ENCODE data around the gene PHLDB2.

Gene PHLDB2

GRCh38 chr3:111848778-111849177, 10.3 kb upstream of the PHLDB2 start:
- H3K9me3 ChIP-seq (ENCODE audit: control insufficient read depth, insufficient read depth, low read depth, low read length), result peaks cover 3% of the 10 kb centered on the region; the same call in 1 of the 2 replicates
- H3K27ac ChIP-seq (ENCODE audit: low read depth, low read length), result no peak overlapping the region
- no peaks in the 10 kb centered on the region for H3K36me3 ChIP-seq (ENCODE audit: control insufficient read depth, insufficient read depth, low read length)
- H3K4me3 ChIP-seq (ENCODE audit: low read depth, low read length), result no peak overlapping the region
- H3K27me3 ChIP-seq (ENCODE audit: control insufficient read depth, insufficient read depth, low read length), result no peaks in the 10 kb centered on the region
- H3K4me1 ChIP-seq (ENCODE audit: control insufficient read depth, insufficient read depth, low read length), result peaks cover 17% of the 10 kb centered on the region; the same call in 1 of the 2 replicates
- no peak overlapping the region for H3K9ac ChIP-seq (ENCODE audit: low read length)

DNA sequence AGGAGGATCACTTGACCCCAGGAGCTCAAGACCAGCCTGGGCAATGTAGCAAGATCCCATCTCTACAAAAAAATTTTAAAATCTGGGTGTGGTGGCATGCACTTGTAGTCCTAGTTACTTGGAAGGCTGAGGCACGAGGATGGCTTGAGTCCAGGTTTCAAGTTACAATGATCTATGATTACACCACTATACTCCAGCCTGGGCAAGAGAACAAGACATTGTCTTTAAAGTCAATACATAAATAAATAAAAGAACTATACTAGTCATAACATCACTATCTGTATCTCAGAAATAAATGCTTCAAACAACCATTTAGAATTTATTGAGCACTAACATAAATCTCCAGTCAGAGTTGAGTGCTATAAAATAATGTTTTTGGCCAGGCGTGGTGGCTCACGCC, 8.5 kb upstream of the PHLDB2 start:
- H3K27me3 ChIP-seq (ENCODE audit: control insufficient read depth, insufficient read depth, low read length), result no peaks in the 10 kb centered on the region
- H3K36me3 ChIP-seq (ENCODE audit: control insufficient read depth, insufficient read depth, low read length), result no peaks in the 10 kb centered on the region
- H3K9ac ChIP-seq (ENCODE audit: low read length), result no peak overlapping the region
- peaks cover 22% of the 10 kb centered on the region; the same call in 1 of the 2 replicates for H3K4me1 ChIP-seq (ENCODE audit: control insufficient read depth, insufficient read depth, low read length)
- H3K9me3 ChIP-seq (ENCODE audit: control insufficient read depth, insufficient read depth, low read depth, low read length), result peaks cover 3% of the 10 kb centered on the region; the same call in 1 of the 2 replicates
- H3K4me3 ChIP-seq (ENCODE audit: low read depth, low read length), result no peak overlapping the region
- H3K27ac ChIP-seq (ENCODE audit: low read depth, low read length), result no peak overlapping the region

DNA sequence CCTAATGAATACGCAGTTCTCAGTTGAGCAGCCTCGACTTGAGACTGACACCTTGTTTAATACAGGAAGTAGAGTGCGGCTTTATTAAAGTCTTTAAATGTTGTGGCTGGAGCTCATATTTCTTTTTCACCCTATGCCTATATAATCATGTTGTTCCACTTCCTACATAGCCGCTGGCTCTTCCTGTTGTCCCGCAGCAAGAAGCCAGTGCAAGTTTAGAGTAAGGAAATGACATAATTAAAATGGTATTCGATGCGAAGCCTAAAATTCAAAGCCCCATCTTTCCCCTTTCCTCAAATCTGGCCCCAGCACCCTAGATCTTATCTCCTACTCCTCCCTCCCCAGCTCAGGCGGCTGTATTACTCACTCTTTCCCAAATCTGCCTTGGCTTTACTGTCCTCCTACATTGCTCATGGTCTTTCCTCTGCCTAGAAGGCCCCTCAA, 7.5 kb upstream of the PHLDB2 start:
- peaks cover 3% of the 10 kb centered on the region; the same call in 1 of the 2 replicates for H3K9me3 ChIP-seq (ENCODE audit: control insufficient read depth, insufficient read depth, low read depth, low read length)
- H3K27me3 ChIP-seq (ENCODE audit: control insufficient read depth, insufficient read depth, low read length), result no peaks in the 10 kb centered on the region
- peaks cover 15% of the 10 kb centered on the region; the same call in 1 of the 2 replicates for H3K4me1 ChIP-seq (ENCODE audit: control insufficient read depth, insufficient read depth, low read length)
- no peaks in the 10 kb centered on the region for H3K36me3 ChIP-seq (ENCODE audit: control insufficient read depth, insufficient read depth, low read length)
- H3K4me3 ChIP-seq (ENCODE audit: low read depth, low read length), result no peak overlapping the region
- H3K27ac ChIP-seq (ENCODE audit: low read depth, low read length), result no peak overlapping the region
- H3K9ac ChIP-seq (ENCODE audit: low read length), result no peak overlapping the region

- Histone ChIP-seq H3K36me3 (ENCODE audit: control insufficient read depth, insufficient read depth, low read length) (no peaks in the 10 kb centered on the region), H3K27ac (ENCODE audit: low read depth, low read length) (no peak overlapping the region), H3K4me3 (ENCODE audit: low read depth, low read length) (no peak overlapping the region), H3K9ac (ENCODE audit: low read length) (peak overlapping the region; percentile 29), H3K4me1 (ENCODE audit: control insufficient read depth, insufficient read depth, low read length) (peaks cover 7% of the 10 kb centered on the region; the same call in 1 of the 2 replicates), H3K27me3 (ENCODE audit: control insufficient read depth, insufficient read depth, low read length) (no peaks in the 10 kb centered on the region), H3K9me3 (ENCODE audit: control insufficient read depth, insufficient read depth, low read depth, low read length) (peaks cover 3% of the 10 kb centered on the region; the same call in 1 of the 2 replicates)
Observed at GRCh38 chr3:111852540-111852939, 6.5 kb upstream of the PHLDB2 start.

GRCh38 chr3:111853068-111853467, 6.0 kb upstream of the PHLDB2 start:
- Histone ChIP-seq H3K27me3 (ENCODE audit: control insufficient read depth, insufficient read depth, low read length) (no peaks in the 10 kb centered on the region; the same call in 1 of the 2 replicates), H3K36me3 (ENCODE audit: control insufficient read depth, insufficient read depth, low read length) (no peaks in the 10 kb centered on the region), H3K4me3 (ENCODE audit: low read depth, low read length) (no peak overlapping the region), H3K4me1 (ENCODE audit: control insufficient read depth, insufficient read depth, low read length) (peaks cover 7% of the 10 kb centered on the region; the same call in 1 of the 2 replicates), H3K9ac (ENCODE audit: low read length) (no peak overlapping the region), H3K27ac (ENCODE audit: low read depth, low read length) (no peak overlapping the region), H3K9me3 (ENCODE audit: control insufficient read depth, insufficient read depth, low read depth, low read length) (peaks cover 3% of the 10 kb centered on the region; the same call in 1 of the 2 replicates)

DNA sequence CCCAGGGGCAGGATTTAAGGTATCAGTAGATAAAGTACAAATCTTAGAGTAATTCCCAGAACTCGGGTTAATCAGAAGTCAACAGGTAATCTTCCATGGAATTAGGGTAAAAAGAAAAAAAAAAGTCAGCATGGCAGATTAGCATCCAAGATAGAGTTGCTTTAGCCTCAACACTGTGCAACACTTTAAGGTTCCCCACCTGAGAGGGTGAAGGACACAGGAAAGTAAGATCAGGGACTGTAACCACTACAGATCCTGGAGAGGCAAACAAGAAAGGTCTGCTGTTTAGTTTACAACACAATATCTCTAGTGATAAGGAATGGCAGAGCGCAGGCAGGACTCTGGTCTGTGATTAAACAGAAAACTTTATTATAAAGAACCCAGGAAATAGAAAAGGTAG, 4.1 kb upstream of the PHLDB2 start:
- H3K27ac ChIP-seq (ENCODE audit: low read depth, low read length), result no peak overlapping the region
- peaks cover 5% of the 10 kb centered on the region; the same call in 1 of the 2 replicates for H3K27me3 ChIP-seq (ENCODE audit: control insufficient read depth, insufficient read depth, low read length)
- no peak overlapping the region for H3K9ac ChIP-seq (ENCODE audit: low read length)
- peaks cover 3% of the 10 kb centered on the region; the same call in 1 of the 2 replicates for H3K9me3 ChIP-seq (ENCODE audit: control insufficient read depth, insufficient read depth, low read depth, low read length)
- no peaks in the 10 kb centered on the region for H3K36me3 ChIP-seq (ENCODE audit: control insufficient read depth, insufficient read depth, low read length)
- H3K4me3 ChIP-seq (ENCODE audit: low read depth, low read length), result no peak overlapping the region
- peaks cover 12% of the 10 kb centered on the region for H3K4me1 ChIP-seq (ENCODE audit: control insufficient read depth, insufficient read depth, low read length)

DNA sequence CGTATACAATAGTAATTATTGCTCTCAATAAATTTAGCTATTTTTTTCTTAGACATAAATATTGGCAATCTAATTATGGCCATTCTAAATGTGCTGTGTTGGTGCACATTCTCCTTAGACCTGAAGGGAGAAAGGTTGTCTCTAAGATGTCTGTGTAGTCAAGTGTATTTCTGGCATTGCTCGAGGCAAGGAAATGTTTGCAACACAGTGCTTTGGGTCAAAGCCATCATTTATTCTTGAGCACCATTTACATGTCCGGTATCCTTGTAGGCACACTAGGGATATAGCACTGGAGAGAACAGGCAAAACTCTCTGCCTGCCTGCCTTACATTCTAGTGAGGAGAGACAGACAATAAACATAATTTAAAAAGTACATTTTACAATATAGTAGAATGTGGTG, 2.6 kb upstream of the PHLDB2 start:
- no peak overlapping the region for H3K9ac ChIP-seq (ENCODE audit: low read length)
- no peak overlapping the region for H3K27ac ChIP-seq (ENCODE audit: low read depth, low read length)
- peaks cover 7% of the 10 kb centered on the region; the same call in 1 of the 2 replicates for H3K27me3 ChIP-seq (ENCODE audit: control insufficient read depth, insufficient read depth, low read length)
- H3K9me3 ChIP-seq (ENCODE audit: control insufficient read depth, insufficient read depth, low read depth, low read length), result no peaks in the 10 kb centered on the region
- no peak overlapping the region for H3K4me3 ChIP-seq (ENCODE audit: low read depth, low read length)
- H3K36me3 ChIP-seq (ENCODE audit: control insufficient read depth, insufficient read depth, low read length), result no peaks in the 10 kb centered on the region
- peaks cover 19% of the 10 kb centered on the region for H3K4me1 ChIP-seq (ENCODE audit: control insufficient read depth, insufficient read depth, low read length)

DNA sequence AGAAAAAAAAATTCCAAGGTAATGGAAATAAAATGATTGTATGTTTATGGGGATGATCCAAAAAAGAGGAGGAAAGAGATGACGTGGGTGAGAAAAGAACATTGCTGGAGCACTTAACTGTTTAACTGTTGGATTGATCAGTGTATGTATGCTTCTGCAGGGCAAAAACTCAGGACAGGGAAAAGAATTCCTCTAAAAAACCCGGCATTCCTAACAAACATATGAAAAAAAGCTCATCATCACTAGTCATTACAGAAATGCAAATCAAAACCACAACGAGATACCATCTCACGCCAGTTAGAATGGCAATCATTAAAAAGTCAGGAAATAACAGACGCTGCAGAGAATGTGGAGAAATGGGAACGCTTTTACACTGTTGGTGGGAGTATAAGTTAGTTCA, 1.6 kb upstream of the PHLDB2 start:
- no peaks in the 10 kb centered on the region for H3K9me3 ChIP-seq (ENCODE audit: control insufficient read depth, insufficient read depth, low read depth, low read length)
- H3K4me1 ChIP-seq (ENCODE audit: control insufficient read depth, insufficient read depth, low read length), result peaks cover 25% of the 10 kb centered on the region
- no peak overlapping the region for H3K9ac ChIP-seq (ENCODE audit: low read length)
- no peak overlapping the region for H3K4me3 ChIP-seq (ENCODE audit: low read depth, low read length)
- H3K27me3 ChIP-seq (ENCODE audit: control insufficient read depth, insufficient read depth, low read length), result peaks cover 16% of the 10 kb centered on the region; the same call in 1 of the 2 replicates
- H3K36me3 ChIP-seq (ENCODE audit: control insufficient read depth, insufficient read depth, low read length), result no peaks in the 10 kb centered on the region
- H3K27ac ChIP-seq (ENCODE audit: low read depth, low read length), result no peak overlapping the region

- H3K27ac ChIP-seq (ENCODE audit: low read depth, low read length), result no peak overlapping the region
- H3K36me3 ChIP-seq (ENCODE audit: control insufficient read depth, insufficient read depth, low read length), result no peaks in the 10 kb centered on the region
- H3K9me3 ChIP-seq (ENCODE audit: control insufficient read depth, insufficient read depth, low read depth, low read length), result no peaks in the 10 kb centered on the region
- peaks cover 36% of the 10 kb centered on the region for H3K4me1 ChIP-seq (ENCODE audit: control insufficient read depth, insufficient read depth, low read length)
- H3K4me3 ChIP-seq (ENCODE audit: low read depth, low read length), result peak overlapping the region; percentile 94
- H3K27me3 ChIP-seq (ENCODE audit: control insufficient read depth, insufficient read depth, low read length), result peaks cover 16% of the 10 kb centered on the region; the same call in 1 of the 2 replicates
- H3K9ac ChIP-seq (ENCODE audit: low read length), result peak overlapping the region; percentile 99
Observed at GRCh38 chr3:111858642-111859041, 423 bp upstream of the PHLDB2 start.

DNA sequence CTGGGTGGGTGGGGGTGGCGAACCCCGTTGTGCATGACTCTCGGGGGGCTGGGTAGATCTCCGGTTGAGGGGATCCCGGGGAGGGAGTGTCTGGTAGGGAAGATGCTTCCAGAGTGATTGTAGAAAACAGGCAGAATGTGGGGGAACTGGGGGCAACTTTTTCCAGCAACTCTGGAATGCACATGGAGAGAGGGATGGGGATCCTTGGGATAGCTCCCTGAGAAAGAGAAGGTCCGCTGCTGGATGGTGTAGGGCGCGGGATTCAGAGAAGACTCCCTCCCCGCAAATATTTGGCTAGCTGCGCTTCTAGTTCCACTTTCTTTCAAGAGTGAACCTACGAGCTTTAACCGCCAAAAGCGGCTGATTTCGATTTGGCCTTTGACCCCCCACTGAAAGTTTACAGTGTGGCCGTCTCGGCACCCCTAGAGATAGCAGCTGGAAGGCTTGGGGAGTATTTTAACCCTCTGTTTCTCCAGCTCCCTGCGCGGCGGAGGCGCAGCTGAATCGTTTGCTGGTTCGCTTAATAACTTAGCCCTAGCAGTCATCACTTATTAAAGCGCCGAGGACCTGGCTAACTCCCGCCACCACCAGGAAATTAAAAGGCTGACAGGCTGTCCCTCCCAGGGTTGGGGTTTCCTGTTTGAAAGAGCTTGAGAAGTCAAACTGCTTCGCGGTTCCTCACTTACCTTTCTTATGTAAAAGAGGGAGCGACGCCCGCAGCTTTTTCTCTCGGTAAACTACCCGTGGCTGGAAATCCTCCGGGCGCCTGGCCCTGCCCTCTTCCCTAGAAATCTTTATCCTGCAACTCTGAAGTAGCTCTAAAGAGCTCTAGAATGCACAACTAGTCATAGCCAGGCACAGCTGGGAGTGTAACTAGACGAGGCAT, 1.2 kb downstream of the PHLDB2 start:
- H3K36me3 ChIP-seq (ENCODE audit: control insufficient read depth, insufficient read depth, low read length), result no peaks in the 10 kb centered on the region
- H3K4me3 ChIP-seq (ENCODE audit: low read depth, low read length), result peak overlapping the region; percentile 94
- peaks cover 47% of the 10 kb centered on the region for H3K4me1 ChIP-seq (ENCODE audit: control insufficient read depth, insufficient read depth, low read length)
- no peaks in the 10 kb centered on the region for H3K9me3 ChIP-seq (ENCODE audit: control insufficient read depth, insufficient read depth, low read depth, low read length)
- peak overlapping the region; percentile 99 for H3K9ac ChIP-seq (ENCODE audit: low read length)
- peak overlapping the region; percentile 97; the same call in 1 of the 2 replicates for H3K27ac ChIP-seq (ENCODE audit: low read depth, low read length)
- peaks cover 16% of the 10 kb centered on the region; the same call in 1 of the 2 replicates for H3K27me3 ChIP-seq (ENCODE audit: control insufficient read depth, insufficient read depth, low read length)

DNA sequence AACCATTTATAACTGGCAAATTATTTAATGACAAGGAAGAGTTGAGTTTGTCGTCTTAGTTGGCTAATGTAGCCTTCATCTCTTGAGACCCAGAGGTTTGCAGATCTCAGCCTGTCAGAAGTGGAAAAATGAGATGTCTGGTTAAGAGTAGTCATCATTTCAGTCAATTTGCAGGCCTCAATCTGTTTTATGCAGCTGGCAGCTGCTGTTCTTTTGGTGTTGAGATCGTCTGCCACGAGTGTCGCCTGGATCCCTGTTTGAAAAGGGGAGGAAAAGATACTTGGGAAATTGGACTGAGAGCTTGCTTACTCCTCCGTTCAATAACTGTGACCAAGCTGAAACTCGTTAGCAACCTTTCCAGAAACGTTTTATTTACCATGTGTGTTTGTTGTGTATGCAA, 2.3 kb downstream of the PHLDB2 start:
- Histone ChIP-seq H3K9me3 (ENCODE audit: control insufficient read depth, insufficient read depth, low read depth, low read length) (no peaks in the 10 kb centered on the region), H3K9ac (ENCODE audit: low read length) (peak overlapping the region; percentile 62), H3K27ac (ENCODE audit: low read depth, low read length) (no peak overlapping the region), H3K36me3 (ENCODE audit: control insufficient read depth, insufficient read depth, low read length) (no peaks in the 10 kb centered on the region), H3K4me3 (ENCODE audit: low read depth, low read length) (peak overlapping the region; percentile 94), H3K27me3 (ENCODE audit: control insufficient read depth, insufficient read depth, low read length) (peaks cover 16% of the 10 kb centered on the region; the same call in 1 of the 2 replicates), H3K4me1 (ENCODE audit: control insufficient read depth, insufficient read depth, low read length) (peaks cover 53% of the 10 kb centered on the region)

All from HUES6 (cell line).